GM21423 (cell line): Measurements from ENCODE around the gene FAM136A.
"Not testable (repeated sequence)": the region's sequence is repeated elsewhere in the genome, so short reads cannot be mapped to it uniquely, and the experiment has no call there.

ENCODE experiments used
- ATAC-seq: cut with Tn5 transposase; IDR thresholded peaks from one replicate; pipeline ENCODE4 v1.9.1; 2021; ENCODE audit warnings: mild to moderate bottlenecking, moderate library complexity; ENCODE audit not compliant: unreplicated experiment

FAM136A gene

DNA sequence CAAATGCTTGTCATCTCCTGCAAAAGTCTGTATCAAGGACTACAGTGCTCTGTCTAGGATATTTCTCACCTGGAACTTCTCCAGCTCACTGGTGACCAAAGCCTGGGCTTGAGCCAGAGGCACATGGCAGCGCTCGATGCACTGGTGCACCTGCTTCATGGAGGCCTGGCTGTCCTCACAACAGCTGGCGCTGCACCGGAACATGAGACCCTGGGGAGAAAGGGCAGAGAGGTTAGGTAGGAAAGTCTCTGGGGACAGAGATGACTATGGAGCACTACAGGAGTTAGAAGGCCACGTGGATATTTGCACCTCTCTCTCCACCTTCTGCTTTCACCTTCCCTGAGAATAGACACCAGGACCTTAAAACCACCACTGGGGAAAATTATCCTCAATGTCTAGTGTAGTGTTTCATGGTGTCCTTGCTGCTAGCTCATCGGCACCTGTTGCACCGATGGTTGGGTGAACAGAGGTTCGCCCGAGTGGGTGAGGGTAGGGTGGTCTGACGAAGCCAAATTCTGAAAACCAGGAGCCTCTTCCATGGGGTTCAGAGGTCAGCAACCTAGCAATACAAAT lies 1.0 kb downstream of the FAM136A start:
- no peak for ATAC-seq

DNA sequence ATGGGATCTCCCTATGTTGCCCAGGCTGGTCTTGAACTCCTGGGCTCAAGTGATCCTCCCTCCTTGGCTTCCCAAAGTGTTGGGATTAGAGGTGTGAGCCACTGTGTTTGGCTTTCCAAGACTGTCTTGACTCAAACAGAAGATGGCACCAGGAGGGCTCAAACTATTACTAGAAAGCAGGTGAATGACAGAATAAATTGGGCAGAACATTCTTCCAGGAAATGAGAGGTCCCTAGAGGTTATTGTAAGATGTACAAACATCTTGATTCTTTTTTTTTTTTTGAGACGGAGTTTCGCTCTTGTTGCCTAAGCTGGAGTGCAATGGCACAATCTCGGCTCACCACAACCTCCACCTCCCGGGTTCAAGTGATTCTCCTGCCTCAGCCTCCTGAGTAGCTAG lies 4.0 kb downstream of the FAM136A start:
- not testable (repeated sequence) for ATAC-seq

DNA sequence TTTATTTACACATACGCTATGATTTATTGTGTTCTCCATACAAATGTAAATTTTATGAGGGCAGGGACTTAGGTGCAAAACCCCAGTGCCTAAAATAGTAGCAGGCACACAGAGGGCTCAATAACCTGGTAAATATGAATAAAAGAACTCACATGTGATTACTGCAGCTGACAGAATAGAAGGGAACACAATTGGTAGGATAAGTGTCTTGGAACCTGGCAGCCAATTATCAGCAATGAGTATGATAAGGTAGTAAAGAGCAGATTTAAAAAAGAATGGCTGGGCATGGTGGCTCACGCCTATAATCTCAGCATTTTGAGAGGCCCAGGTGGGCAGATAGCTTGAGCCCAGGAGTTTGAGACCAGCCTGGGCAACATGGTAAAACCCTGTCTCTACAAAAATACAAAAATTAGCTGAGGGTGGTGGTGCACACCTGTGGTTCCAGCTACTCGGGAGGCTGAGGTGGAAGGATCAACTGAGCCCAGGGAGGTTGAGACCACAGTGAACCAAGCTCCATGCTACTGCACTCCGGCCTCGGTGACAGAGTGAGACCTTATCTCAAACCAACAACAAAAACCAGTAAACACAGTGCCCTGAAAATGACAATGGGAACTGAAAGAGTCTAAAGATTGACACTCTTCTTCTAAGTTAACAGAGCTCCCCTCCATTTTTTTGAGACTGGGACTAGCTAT lies 18.2 kb downstream of the FAM136A start:
- ATAC-seq = no peak

DNA sequence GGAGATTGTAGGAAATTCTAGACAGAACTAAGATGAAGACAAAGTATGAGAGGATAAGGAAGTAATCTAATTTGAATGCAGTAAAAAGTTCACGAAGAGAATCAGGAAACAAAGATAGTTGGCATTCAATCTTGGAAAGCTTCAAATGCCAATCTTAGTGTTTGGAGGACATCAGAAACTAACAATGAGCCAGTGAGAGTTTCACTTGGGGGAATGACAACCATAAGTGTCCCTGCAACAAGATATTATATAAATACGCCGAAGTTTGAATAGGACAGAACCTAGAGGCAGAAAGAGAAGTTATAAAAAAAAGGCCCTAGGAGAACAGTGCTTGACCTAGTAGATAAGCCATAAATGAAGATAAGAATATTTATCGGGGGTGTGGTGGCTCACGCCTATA lies 19.4 kb downstream of the FAM136A start:
- no peak for ATAC-seq

DNA sequence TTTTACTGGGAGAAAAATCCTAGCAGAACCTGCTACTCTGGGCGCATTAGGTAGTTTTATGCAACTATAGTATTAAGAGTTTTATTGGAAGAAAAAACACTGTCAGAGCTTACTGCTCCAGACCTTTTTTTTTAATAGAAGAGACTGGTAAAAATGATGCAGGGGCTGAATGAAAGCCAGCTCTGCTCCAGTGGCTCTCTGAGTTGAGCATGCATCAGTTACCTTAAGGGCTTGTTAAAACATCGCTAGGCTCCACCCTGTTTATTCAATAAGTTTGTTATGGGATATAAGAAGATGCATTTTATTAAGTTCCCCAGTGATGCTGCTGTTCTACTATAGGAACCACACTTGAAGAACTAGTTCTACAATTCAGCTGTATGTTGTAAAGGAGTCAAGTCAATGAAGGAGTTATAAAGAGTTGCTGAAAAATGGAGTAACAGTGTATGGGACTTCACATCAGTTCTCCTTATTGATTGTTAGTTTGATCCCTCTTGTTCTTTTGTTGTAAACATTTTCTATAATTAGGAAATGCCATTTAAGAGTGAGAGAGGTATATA lies 21.5 kb downstream of the FAM136A start:
- no peak for ATAC-seq

DNA sequence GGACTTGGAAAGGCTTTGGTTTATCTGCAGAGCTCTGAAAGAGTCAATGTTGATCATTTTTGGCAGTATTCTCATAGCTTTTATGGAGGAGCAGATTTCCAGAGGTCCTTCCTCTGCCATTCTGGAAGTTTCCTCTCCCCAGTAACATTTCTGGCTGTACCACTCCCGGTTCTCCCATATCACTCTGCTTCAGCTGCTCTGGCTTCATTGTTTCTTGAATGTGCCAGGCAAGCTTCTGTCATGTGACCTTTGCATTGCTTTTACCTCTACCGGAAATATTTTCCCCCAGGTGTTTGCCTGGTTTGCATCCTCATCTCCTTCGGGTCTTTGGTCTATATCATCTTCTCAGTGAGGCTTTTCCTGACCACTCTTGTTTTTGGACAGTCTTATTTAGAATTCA lies 31.5 kb downstream of the FAM136A start:
- no peak for ATAC-seq

DNA sequence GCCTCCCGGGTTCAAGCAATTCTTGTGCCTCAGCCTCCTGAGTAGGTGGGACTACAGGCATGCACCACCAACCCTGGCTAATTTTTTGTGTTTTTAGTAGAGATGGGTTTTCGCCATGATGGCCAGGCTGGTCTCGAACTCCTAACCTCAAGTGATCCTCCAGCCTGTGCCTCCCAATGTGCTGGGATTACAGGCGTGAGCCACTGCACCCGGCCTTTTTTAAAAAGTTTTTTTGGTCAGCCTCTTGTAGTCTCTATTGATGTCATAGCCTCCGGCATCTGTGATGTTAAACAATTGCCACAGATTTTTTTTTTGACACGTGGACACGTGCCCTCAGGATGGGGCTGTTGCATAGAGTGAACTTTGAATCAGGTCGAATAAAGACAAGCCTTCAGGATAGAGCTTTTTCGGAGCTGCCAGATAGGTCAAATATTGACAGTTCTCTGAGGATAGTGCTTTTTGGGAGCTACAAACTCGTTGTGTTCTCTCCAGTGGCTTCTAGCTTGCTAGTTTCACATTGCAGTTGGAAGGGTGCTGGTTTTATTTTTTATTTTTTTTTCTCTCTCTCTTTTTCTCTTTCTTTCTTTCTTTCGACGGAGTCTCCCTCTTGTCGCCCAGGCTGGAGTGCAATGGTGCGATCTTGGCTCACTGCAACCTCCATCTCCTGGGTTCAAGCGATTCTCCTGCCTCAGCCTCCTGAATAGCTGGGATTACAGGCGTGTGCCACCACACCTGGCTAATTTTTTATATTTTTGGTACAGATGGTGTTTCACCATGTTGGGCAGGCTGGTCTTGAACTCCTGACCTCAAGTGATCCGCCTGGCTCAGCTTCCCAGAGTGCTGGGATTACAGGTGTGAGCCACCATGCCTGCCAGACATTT lies 32.2 kb downstream of the FAM136A start:
- not testable (repeated sequence) for ATAC-seq

DNA sequence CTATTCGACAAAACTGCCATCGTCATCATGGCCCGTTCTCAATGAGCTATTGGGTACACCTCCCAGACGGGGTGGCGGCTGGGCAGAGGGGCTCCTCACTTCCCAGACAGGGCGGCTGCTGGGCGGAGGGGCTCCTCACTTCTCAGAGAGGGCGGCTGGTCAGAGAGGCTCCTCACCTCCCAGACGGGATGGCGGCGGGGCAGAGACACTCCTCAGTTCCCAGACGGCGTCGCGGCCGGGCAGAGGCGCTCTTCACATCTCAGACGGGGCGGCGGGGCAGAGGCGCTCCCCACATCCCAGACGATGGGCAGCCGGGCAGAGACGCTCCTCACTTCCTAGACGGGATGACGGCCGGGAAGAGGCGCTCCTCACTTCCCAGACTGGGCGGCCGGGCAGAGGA lies 34.9 kb downstream of the FAM136A start:
- not testable (repeated sequence) for ATAC-seq

DNA sequence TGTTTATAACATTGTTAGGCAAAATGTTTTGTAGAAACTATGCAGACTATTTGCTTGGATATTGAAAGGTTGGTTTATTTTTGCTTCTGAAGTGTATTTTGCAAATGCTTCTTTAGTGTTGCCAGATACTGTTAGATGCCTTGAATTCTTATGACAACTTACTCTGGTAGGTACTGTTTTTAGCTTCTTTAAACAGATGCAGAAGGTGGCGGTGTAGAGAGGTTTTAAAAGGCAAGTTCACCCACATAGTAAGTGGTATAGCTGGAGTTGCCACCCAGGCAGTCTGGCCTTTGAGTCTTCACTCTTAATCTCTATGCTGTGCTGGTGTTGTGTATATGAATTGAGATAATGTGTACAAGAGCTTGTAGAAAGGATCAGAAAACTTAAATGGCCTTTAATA lies 40.4 kb downstream of the FAM136A start:
- no peak for ATAC-seq

DNA sequence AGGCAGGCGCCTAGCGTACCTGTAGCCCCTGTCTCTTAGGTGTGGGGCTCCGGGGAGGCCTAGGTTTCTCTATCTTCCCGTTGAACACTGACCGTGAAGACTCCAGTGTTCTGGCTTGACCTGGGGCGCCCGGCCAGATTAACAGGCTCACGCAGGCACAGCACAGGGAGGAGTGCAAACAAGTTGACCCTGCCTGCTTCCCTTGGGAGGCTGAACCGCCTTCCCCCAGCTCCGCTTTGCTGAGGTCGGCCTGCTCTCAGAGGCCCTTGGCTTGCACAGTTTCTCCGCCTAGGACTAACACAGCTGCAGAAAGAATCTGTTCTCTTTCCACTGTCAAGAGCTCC lies 43.4 kb downstream of the FAM136A start:
- ATAC-seq = no peak

DNA sequence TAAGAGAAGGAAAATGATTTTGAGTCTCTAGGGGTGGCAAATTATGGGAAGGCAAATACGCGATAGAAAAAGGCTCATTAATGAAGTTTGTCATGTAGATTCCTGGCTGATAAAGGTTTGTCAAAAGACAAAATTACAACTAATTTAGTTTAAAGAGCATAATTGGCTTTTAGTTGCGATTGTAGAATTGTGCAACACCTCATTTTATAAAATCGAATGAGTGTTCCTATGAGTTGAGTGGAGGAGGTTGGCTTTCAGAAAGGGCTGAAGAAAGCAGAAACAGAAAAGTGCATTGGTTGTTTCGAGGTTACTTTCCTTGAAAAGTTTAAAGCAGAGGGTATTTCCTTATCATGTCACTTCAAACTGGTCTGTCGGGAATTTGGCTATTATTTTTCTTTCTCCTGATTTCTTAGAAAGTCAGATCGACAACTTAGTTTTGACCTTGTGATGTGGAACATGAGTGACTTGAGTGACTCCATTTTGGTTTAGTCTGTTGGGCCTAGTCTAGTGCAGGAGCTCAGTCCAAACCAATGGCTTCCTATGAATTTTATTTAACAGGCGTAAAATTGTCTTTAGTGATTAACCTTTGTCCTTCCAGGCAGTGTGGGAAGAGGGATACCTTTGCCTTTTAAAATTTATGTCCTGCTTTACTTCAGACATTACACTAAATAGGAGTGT lies 46.1 kb downstream of the FAM136A start:
- no peak for ATAC-seq

DNA sequence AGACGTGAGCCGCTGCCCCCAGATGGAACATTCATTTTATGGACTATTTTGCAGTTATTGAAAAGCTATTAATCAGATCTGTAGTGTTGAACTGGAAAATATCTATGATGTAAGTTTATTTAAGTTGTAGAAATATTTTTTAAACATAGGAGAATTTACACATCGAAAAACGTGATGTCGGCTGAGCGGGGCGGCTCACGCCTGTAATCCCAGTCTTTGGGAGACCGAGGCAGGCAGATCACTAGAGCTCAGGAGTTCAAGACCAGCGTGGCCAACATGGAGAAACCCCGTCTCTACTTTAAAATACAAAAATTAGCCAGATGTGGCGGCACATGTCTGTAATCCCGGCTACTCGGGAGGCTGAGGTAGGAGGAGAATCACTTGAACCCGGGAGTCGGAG lies 51.4 kb downstream of the FAM136A start:
- no peak for ATAC-seq

DNA sequence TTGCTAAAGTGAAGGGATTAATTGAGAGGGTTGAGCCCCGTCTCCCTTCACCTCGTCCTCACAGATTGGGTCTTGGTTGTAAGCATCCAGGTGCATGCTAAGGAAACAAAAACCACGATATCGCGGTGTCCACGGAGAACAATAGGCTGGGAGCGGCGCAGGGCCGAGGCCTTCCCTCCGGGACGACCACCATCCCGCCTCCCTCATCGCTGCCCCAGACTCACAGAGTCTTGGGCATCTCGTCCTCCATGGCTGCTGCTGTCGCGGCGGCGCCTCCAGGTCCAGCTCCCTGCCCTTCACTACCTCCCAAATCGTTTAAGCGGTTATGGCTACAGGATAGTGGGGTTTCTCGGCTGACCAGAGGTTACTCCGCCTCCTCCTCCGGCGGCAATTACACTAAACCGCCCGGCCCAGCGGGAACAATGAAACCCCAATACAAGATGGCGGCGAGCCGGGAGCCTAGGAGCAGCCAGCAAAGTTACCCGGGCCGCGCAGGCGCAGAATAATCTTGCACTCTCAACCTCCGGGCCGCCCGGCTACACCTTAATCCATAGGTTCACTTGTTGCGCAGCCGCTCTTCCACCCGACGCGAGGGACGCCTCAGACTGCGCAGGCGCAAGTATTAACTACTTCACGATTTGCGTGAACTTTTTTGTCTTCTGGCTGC lies 53.6 kb downstream of the FAM136A start, which contains the start of gene TIA1:
Gene TIA1, minus strand, starts transcription at position 448 of the 667 bp plus-strand sequence. Its CDS starts 198 bp downstream, at position 250.
- peak; percentile 96 for ATAC-seq

DNA sequence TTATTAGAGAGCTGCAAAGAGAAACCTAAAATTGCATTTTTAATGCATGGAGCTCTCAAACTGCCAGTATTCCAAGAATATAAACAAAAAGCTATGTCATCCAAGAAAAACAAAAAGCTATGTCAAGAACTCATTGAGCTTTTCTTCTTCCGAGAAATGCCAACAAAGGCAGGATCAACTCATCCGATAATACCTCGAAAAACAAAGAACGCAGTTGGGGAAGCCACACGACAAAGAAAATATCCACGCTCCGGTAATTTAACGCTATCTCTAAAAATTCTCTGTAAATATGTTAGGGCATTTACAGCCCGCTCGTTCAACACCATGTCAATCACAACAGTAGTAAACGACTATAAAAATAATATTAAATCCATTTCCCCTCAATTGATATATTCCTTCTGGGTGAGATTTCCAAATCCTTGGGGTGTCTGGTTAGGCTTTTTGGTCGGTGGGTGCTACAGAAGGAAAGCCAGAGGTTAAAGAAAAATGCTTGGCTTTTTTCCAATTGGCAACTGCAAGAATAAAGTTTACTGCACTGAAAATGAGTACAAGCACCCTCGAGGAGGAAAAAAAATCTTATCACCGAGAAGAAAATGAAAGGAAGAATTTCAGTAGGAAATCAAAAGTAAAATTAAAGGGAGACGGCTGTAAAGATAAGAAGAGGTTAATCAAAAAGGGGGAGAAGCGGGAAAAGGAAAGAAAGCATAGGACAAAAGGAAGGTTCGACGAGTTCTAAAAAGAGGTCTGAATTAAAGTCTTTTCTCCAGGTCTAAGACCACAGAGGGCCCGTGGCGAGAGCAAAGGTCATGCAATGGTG lies 54.3 kb downstream of the FAM136A start:
- ATAC-seq = no peak
